K562 (cell line): ENCODE results near the gene ZNF441. TPM values are rescaled to one million over a fixed set of nuclear protein-coding genes. Genes with fewer than 3 reads are reported as not detected.
A peak's percentile ranks its signal among the peaks of the same experiment; 100 is the strongest.

Experiments
- DPF2 ChIP-seq: fragments of 450-650 bp; IDR thresholded peaks from 2 replicates; pipeline ENCODE4 v1.6.1; 2016
- ELF1 ChIP-seq: fragments of 200-800 bp; sonication (Bioruptor generic); IDR thresholded peaks from 2 replicates; pipeline ENCODE4 v1.6.1; 2016; ENCODE audit warnings: missing genetic modification characterization, missing compliant biosample characterization
- ELF4 ChIP-seq: fragments of 450-650 bp; formaldehyde crosslinking; IDR thresholded peaks from 2 replicates; pipeline ENCODE4 v1.4.0; 2022; ENCODE audit warnings: missing genetic modification characterization
- PBX2 ChIP-seq, 2 experiments: IDR thresholded peaks in 1 of 2; conservative IDR thresholded peaks in 1 of 2; 2 replicates each; pipeline ENCODE4 v1.6.1; 2016; ENCODE audit warnings: low read depth in 2 of 2, mild to moderate bottlenecking in 1 of 2, missing compliant biosample characterization in 1 of 2, missing genetic modification characterization in 1 of 2, moderate library complexity in 1 of 2
- PHF8 ChIP-seq: fragments of 200-600 bp; sonication (generic); IDR thresholded peaks from 2 replicates; pipeline ENCODE4 v1.6.1; 2012; ENCODE audit warnings: mixed run types, mild to moderate bottlenecking, inconsistent platforms, low read length, moderate library complexity, borderline replicate concordance
- POLR2A ChIP-seq: fragments of 450-650 bp; conservative IDR thresholded peaks from 2 replicates; pipeline ENCODE4 v1.6.1; 2016
- RBFOX2 ChIP-seq: fragments of 200-400 bp; formaldehyde crosslinking; IDR thresholded peaks from 2 replicates; pipeline ENCODE4 v1.6.1; 2017; ENCODE audit warnings: low read depth, mild to moderate bottlenecking, low read length, moderate library complexity
- RBM17 ChIP-seq: fragments of 200-400 bp; formaldehyde crosslinking; IDR thresholded peaks from 2 replicates; pipeline ENCODE4 v1.6.1; 2017; ENCODE audit warnings: low read depth, mild to moderate bottlenecking, low read length, borderline replicate concordance
- ZBTB11 ChIP-seq, 3 experiments: fragments of 200-800 bp in 1 of 3; fragments of 250-450 bp in 1 of 3; fragments of 450-650 bp in 1 of 3; sonication (Bioruptor Pico) in 1 of 3; sonication (Bioruptor generic) in 1 of 3; formaldehyde crosslinking in 1 of 3; IDR thresholded peaks; 2 replicates each; pipeline versions ENCODE4 v1.6.1 to v1.8.0; 2016 to 2022; ENCODE audit warnings: mild to moderate bottlenecking in 2 of 3, missing genetic modification characterization in 2 of 3, missing compliant biosample characterization in 1 of 3, moderate library complexity in 1 of 3
- ZNF274 ChIP-seq: IDR thresholded peaks from 2 replicates; pipeline ENCODE4 v1.6.1; 2011; ENCODE audit warnings: low read depth, mild to moderate bottlenecking, low read length, moderate library complexity, borderline replicate concordance
- ZNF354B ChIP-seq: fragments of 250-450 bp; sonication (Bioruptor Pico); IDR thresholded peaks from 2 replicates; pipeline ENCODE4 v1.4.0; 2020
- polyA plus RNA-seq, 8 experiments: library from polyadenylated mRNA; depleted of rRNA in 4 of 8; stranded (reverse) in 5 of 8; unstranded in 3 of 8; fragments of >200 nt; fragmentation: Nextera tagmentation in 2 of 8; fragmentation: Illumina TruSeq in 1 of 8; extraction: Ambion mirVana in 2 of 8; extraction: Trizol in 1 of 8; gene quantifications; 2 replicates each; pipeline versions ENCODE4 v1.2.1 to v1.2.3, GENCODE V29; 2011 to 2014; ENCODE audit warnings: inconsistent platforms in 1 of 8, missing spikeins in 1 of 8
- total RNA-seq, 7 experiments: library from RNA; depleted of rRNA in 6 of 7; stranded (reverse); fragments of >200 nt in 6 of 7; fragmentation: Illumina TruSeq in 2 of 7; extraction: Trizol in 2 of 7; gene quantifications; 2 replicates each; pipeline versions ENCODE4 v1.2.1 to v1.2.3, GENCODE V29; 2011 to 2021; ENCODE audit warnings: low replicate concordance in 1 of 7
- TF ChIP-seq, protein P1 (sequence below), 2 experiments: fragments of 200-800 bp in 1 of 2; sonication (Bioruptor generic) in 1 of 2; sonication (generic) in 1 of 2; formaldehyde crosslinking in 1 of 2; IDR thresholded peaks in 1 of 2; conservative IDR thresholded peaks in 1 of 2; 2 replicates each; pipeline versions ENCODE4 v1.5.0 to v1.6.1; 2016 to 2020; ENCODE audit warnings: missing compliant biosample characterization in 1 of 2, missing genetic modification characterization in 1 of 2, missing genetic modification reagents in 1 of 2
- TF ChIP-seq, protein P2 (sequence below): sonication (generic); formaldehyde crosslinking; IDR thresholded peaks from 2 replicates; pipeline ENCODE4 v1.8.0; 2022; ENCODE audit warnings: missing genetic modification reagents, mild to moderate bottlenecking, borderline replicate concordance

ZNF441 gene
- total and polyA plus RNA-seq, 9 of the 15 experiments (the other 6 are each of a cell fraction or from before 2014, with no cell fraction given) = 1.9 to 14.0 (median 7.8) TPM

DNA sequence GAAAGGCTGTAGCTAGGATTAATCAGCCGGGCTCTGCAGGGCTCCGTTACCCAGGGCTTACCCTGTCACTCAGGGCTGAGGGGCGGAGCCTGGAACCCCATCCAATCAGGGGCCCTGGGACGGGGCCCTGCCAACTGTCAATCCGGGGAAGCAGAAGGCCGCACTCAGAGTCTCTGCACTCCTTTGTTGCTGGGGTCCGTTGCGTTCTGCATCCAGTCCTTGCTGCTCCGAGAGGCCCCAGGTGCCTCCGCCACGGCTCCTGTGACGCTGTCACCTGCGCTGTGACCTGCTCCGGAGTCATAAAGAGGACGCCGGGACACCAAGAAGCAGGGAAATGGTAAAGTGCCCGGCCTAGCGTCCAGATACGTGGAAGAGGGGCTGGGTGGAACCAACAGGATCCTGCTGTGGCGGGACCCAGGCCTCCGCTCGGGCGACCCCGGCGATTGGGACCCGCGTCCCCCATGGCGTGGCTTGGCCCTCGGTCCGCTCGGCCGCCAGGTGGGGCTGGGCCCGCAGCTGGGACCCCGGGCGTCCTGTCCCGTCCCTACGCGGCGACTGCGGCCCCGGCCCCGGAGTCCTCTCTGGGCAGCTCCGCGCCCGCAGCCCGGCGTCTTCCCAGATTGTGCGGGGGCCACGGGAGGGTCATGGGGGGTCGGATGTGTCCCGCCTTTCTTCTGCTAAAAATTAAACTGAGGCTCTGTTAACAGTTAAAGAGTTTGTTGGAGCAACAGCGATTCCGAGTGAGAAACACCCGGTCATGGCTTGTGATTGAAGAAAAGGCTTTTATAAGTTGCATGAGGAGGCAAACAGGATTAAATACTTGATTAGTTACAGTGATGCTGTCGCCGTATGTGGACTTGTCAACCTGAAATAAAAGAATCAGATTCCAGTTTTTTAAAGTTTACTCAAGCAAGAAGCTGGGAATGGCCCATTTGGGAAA, 31.9 kb downstream of the ZNF441 start, which contains the start of gene ZNF491 (continued):
- TF ChIP-seq ZNF354B = no peak
- no peak for TF ChIP-seq ZBTB11 (CRISPR knock-in tag; IDR thresholded peaks at IDR 0.05)
- TF ChIP-seq, protein P1, sequence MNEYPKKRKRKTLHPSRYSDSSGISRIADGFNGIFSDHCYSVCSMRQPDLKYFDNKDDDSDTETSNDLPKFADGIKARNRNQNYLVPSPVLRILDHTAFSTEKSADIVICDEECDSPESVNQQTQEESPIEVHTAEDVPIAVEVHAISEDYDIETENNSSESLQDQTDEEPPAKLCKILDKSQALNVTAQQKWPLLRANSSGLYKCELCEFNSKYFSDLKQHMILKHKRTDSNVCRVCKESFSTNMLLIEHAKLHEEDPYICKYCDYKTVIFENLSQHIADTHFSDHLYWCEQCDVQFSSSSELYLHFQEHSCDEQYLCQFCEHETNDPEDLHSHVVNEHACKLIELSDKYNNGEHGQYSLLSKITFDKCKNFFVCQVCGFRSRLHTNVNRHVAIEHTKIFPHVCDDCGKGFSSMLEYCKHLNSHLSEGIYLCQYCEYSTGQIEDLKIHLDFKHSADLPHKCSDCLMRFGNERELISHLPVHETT (CRISPR knock-in tag; conservative IDR thresholded peaks at IDR 0.05 in 1 of 2, IDR thresholded peaks at IDR 0.05 in 1 of 2) = no peak
- peak; percentile 50; the same call in 1 of the 2 replicates for TF ChIP-seq PHF8
- TF ChIP-seq DPF2 = no peak
- TF ChIP-seq, protein P2, sequence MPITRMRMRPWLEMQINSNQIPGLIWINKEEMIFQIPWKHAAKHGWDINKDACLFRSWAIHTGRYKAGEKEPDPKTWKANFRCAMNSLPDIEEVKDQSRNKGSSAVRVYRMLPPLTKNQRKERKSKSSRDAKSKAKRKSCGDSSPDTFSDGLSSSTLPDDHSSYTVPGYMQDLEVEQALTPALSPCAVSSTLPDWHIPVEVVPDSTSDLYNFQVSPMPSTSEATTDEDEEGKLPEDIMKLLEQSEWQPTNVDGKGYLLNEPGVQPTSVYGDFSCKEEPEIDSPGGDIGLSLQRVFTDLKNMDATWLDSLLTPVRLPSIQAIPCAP (CRISPR knock-in tag) = no peak
- no peak for TF ChIP-seq ELF1 (tag)
- peak; percentile 68 for TF ChIP-seq PBX2 (CRISPR knock-in tag; IDR thresholded peaks at IDR 0.05; ENCODE audit: low read depth)
- peak; percentile 52 for TF ChIP-seq PBX2 (tag; conservative IDR thresholded peaks at IDR 0.05; ENCODE audit: low read depth)
- TF ChIP-seq RBM17 = no peak
- TF ChIP-seq ELF4 (CRISPR knock-in tag) = no peak
- TF ChIP-seq RBFOX2 = peak; percentile 55
- no peak for TF ChIP-seq ZNF274
- TF ChIP-seq POLR2A = no peak
